ENCODE results near the gene ITPKB.

DNA sequence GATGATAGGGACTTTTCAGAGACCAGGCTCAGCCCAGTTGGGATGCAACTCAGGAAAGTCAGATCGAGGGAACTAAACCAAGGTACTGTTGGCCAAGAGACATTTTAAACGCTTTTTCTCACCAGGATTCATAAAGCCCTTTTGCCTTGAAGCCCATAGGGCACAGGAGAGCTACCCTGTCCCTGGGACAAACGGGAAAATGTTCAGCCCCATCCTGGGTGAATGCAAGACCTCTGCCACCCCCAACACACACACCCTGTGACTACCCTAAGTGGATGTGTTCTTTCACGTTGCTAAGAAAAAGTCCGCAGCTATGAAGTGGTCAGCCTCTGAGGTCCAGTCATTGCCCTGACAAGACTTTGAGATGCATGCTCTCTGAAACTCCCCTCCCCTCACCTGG is 58.4 kb downstream of the ITPKB start:
- TF ChIP-seq CTCF (IDR thresholded peaks at IDR 0.05; ENCODE audit: borderline replicate concordance, extremely low read depth, low read length, poor library complexity, severe bottlenecking) (no peak), EZH2 (IDR thresholded peaks at IDR 0.05; ENCODE audit: borderline replicate concordance, low read depth, low read length, severe bottlenecking) (no peak)

All from DND-41 (cell line).